Endodermal cell (in vitro differentiated cells): Measurements from ENCODE around the gene RASGRF1. TPM values are rescaled to one million over a fixed set of nuclear protein-coding genes. Genes with fewer than 3 reads are reported as not detected.

Experiments used
- DNase-seq: peaks from one replicate; pipeline ENCODE4 v3.0.0-alpha.2; 2017
- H3K27ac ChIP-seq: 2 replicates; pipeline ENCODE4 v1.5.1; 2013; ENCODE audit warnings: mild to moderate bottlenecking, low read depth, low read length, moderate library complexity
- H3K27me3 ChIP-seq: 2 replicates; pipeline ENCODE4 v1.6.1; 2013; ENCODE audit warnings: mild to moderate bottlenecking, low read length, moderate library complexity; ENCODE audit not compliant: insufficient read depth, control insufficient read depth, poor library complexity, severe bottlenecking
- H3K36me3 ChIP-seq: 2 replicates; pipeline ENCODE4 v1.7.0; 2013; ENCODE audit warnings: mild to moderate bottlenecking, low read length, moderate library complexity; ENCODE audit not compliant: control insufficient read depth, insufficient read depth
- H3K4me1 ChIP-seq: one replicate; pipeline ENCODE4 v1.7.0; 2013; ENCODE audit warnings: low read length; ENCODE audit not compliant: control insufficient read depth, insufficient read depth
- H3K4me3 ChIP-seq: 2 replicates; pipeline ENCODE4 v1.5.1; 2013; ENCODE audit warnings: mild to moderate bottlenecking, low read length, moderate library complexity
- H3K9ac ChIP-seq: 2 replicates; pipeline ENCODE4 v1.6.1; 2013; ENCODE audit warnings: mild to moderate bottlenecking, low read length, moderate library complexity; ENCODE audit not compliant: poor library complexity, severe bottlenecking; ENCODE audit errors: extremely low read depth
- H3K9me3 ChIP-seq: 2 replicates; pipeline ENCODE4 v1.6.1; 2013; ENCODE audit warnings: mild to moderate bottlenecking, low read length, moderate library complexity; ENCODE audit not compliant: control insufficient read depth
- H3K27ac Mint-ChIP-seq: 2 replicates; pipeline ENCODE4 v1.8.0; 2020; ENCODE audit warnings: mixed read lengths
- H3K27me3 Mint-ChIP-seq: 2 replicates; pipeline ENCODE4 v1.8.0; 2021; ENCODE audit warnings: mild to moderate bottlenecking, mixed read lengths; ENCODE audit not compliant: insufficient read depth
- H3K36me3 Mint-ChIP-seq: 2 replicates; pipeline ENCODE4 v1.8.0; 2020; ENCODE audit warnings: low read depth, mixed read lengths
- H3K4me1 Mint-ChIP-seq: 2 replicates; pipeline ENCODE4 v1.8.0; 2020; ENCODE audit warnings: mixed read lengths
- H3K4me3 Mint-ChIP-seq: 2 replicates; pipeline ENCODE4 v1.8.0; 2020; ENCODE audit warnings: mild to moderate bottlenecking, moderate library complexity, mixed read lengths
- H3K9me3 Mint-ChIP-seq: 2 replicates; pipeline ENCODE4 v1.8.0; 2020; ENCODE audit warnings: mild to moderate bottlenecking, mixed read lengths
- WGBS, 2 experiments: methylation state at CpG; one replicate each; pipeline versions ENCODE4 v1.1.5 to v1.1.7; 2013; ENCODE audit warnings: missing lambda C conversion rate in 2 of 2, mixed read lengths in 1 of 2; ENCODE audit not compliant: insufficient coverage in 1 of 2, insufficient read length in 1 of 2; 5-methylcytosine and 5-hydroxymethylcytosine counted together
- total RNA-seq, 2 donors: library from RNA; stranded (reverse); fragmentation: NEBNext Ultra II Directional in 1 of 2; extraction: Animal tissue kit (Norgen Biotek cat#: 25700) in 1 of 2; gene quantifications; 2 replicates in 1 of 2; 3 replicates in 1 of 2; pipeline ENCODE4 v1.2.1, GENCODE V29; 2021
- TF ChIP-seq, protein P1 (sequence below): fragments of 200-600 bp; sonication (generic); conservative IDR thresholded peaks from 2 replicates; pipeline ENCODE4 v1.5.0; 2021; ENCODE audit warnings: antibody characterized with exemption, mild to moderate bottlenecking

Gene RASGRF1
- total RNA-seq, 2 donors from 2014 or later, result 0.20 TPM; not detected in 1

DNA sequence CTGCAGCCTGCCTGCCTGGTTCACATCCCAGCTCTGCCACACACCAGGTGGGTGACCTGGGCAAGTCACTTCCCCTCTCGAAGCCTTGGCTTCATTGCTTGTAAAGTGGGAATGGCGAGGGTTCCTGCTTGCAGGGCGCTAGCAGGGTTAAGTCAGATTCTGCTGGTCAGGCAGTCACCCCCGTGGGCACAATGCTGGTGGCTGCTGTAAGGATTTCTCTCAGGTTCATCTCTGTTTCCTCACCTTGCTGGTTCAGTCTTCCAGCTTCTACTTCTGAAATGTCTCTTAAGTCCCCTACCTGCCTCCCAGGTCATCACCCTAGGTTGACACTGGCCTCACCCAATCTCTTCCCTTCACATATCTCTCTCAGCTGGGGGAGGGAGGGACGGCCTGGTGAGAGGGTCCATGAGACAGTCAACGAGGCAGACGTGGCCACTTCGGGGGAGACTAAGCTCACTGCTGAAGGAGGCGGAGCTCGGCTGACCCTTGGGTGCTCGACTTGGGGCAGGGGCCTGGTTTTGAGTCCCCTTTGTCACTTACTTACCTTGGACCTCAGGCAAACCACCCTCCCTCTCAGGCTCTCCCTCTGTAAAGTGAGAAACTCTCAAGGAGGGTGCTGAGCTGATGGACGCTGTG lies 157.3 kb downstream of the RASGRF1 start:
- DNase-seq, result no peak
- H3K27me3 ChIP-seq, result no peaks in the 10 kb centered on the region
- Mint-ChIP-seq H3K27me3 (no peaks in the 10 kb centered on the region), H3K4me1 (no peaks in the 10 kb centered on the region), H3K9me3 (no peaks in the 10 kb centered on the region), H3K4me3 (no peak overlapping the region), H3K27ac (no peak overlapping the region), H3K36me3 (peaks cover 10% of the 10 kb centered on the region)
- H3K27ac ChIP-seq, result no peak overlapping the region
- H3K4me1 ChIP-seq, result no peaks in the 10 kb centered on the region
- TF ChIP-seq, protein P1, sequence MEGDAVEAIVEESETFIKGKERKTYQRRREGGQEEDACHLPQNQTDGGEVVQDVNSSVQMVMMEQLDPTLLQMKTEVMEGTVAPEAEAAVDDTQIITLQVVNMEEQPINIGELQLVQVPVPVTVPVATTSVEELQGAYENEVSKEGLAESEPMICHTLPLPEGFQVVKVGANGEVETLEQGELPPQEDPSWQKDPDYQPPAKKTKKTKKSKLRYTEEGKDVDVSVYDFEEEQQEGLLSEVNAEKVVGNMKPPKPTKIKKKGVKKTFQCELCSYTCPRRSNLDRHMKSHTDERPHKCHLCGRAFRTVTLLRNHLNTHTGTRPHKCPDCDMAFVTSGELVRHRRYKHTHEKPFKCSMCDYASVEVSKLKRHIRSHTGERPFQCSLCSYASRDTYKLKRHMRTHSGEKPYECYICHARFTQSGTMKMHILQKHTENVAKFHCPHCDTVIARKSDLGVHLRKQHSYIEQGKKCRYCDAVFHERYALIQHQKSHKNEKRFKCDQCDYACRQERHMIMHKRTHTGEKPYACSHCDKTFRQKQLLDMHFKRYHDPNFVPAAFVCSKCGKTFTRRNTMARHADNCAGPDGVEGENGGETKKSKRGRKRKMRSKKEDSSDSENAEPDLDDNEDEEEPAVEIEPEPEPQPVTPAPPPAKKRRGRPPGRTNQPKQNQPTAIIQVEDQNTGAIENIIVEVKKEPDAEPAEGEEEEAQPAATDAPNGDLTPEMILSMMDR, result no peak
- H3K36me3 ChIP-seq, result peaks cover 18% of the 10 kb centered on the region
- H3K4me3 ChIP-seq, result no peak overlapping the region
- 88 to 91% methylated on average over 11 to 12 of the region's 12 CpGs for WGBS, 2 experiments
- H3K9ac ChIP-seq, result no peak overlapping the region
- no peaks in the 10 kb centered on the region for H3K9me3 ChIP-seq

DNA sequence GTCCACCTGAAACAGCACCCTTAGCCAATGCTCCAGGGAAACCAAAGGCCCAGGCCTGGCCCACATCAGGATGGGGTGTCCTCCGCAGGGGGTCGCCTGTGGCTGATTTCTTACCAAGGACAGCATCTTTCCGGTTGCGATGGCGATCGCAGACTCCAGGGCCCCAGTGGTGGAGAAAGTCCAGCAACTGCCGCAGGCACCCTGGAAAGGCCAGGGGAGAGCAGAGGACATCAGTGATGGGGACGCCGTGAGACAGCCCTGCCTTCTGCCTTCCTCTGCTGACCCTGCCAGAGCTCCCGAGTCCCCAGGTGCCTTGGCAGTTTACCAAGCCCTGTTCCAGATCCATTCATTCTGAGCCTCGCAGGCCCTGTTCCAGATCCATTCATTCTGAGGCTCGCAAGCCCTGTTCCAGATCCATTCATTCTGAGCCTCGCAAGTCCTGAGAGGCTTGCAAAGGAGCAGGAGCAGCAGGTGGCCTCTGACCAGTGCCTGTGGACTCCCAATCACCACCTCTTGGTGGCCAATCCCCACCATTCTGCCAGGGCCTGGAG lies 158.2 kb downstream of the RASGRF1 start:
- Mint-ChIP-seq H3K27ac (no peak overlapping the region), H3K4me3 (no peak overlapping the region), H3K4me1 (no peaks in the 10 kb centered on the region), H3K27me3 (no peaks in the 10 kb centered on the region), H3K9me3 (no peaks in the 10 kb centered on the region), H3K36me3 (peaks cover 17% of the 10 kb centered on the region)
- TF ChIP-seq, protein P1, result no peak
- Histone ChIP-seq H3K4me1 (no peaks in the 10 kb centered on the region), H3K27ac (no peak overlapping the region), H3K36me3 (peaks cover 16% of the 10 kb centered on the region), H3K27me3 (no peaks in the 10 kb centered on the region), H3K4me3 (no peak overlapping the region), H3K9me3 (no peaks in the 10 kb centered on the region), H3K9ac (no peak overlapping the region)
- DNase-seq, result peak; percentile 44
- 95% methylated on average over 13 of the region's 13 CpGs for WGBS, 2 experiments

DNA sequence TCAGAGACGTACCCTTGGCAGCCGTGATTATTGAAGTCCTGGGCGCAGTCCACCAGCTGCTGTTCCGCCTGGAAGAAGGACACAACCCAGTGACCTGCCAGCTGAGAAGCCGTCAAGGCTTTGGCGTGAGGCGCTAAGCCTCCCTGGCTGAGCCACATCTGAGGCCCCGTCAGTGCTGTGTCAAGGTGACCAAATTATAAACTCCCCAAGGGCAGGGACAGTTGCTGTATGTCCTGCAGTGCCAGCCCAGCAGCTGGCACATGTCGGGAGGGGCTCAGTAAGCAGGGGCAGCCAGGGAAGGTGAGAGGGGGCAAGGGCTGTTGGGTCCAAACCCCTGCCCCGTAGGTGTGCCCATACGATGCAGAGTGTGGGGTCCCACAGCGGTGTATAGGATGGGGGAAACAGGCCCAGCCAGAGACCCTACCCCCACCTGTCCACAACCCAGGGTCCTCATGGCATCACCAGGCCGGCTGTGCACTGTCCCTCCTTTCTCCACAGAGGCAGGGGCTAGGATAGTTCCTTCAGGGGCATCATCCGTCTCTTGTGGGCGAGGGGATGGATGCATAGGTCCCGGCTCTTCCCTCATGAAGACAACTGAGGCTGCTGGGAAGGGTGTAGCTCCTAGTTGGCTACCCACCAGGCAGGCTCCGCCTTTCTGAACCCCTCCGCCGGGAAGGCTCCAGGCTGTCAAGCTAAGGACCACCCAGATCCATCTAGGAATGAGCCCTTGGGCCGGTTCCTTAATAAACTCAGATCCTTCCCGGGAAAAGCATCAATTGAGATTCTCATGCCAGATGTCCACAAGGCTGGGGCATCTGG lies 158.9 kb downstream of the RASGRF1 start:
- H3K27ac ChIP-seq, result no peak overlapping the region
- H3K9ac ChIP-seq, result no peak overlapping the region
- no peak overlapping the region for H3K4me3 ChIP-seq
- peak; percentile 37 for DNase-seq
- H3K4me3 Mint-ChIP-seq, result no peak overlapping the region
- H3K27me3 ChIP-seq, result no peaks in the 10 kb centered on the region
- TF ChIP-seq, protein P1, result no peak
- H3K36me3 ChIP-seq, result peaks cover 18% of the 10 kb centered on the region
- H3K4me1 Mint-ChIP-seq, result no peaks in the 10 kb centered on the region
- no peak overlapping the region for H3K27ac Mint-ChIP-seq
- H3K36me3 Mint-ChIP-seq, result peaks cover 24% of the 10 kb centered on the region
- H3K4me1 ChIP-seq, result no peaks in the 10 kb centered on the region
- no peaks in the 10 kb centered on the region for H3K9me3 ChIP-seq
- WGBS, 2 experiments, result 91% methylated on average over 16 to 21 of the region's 21 CpGs
- H3K27me3 Mint-ChIP-seq, result no peaks in the 10 kb centered on the region
- no peaks in the 10 kb centered on the region for H3K9me3 Mint-ChIP-seq
